ENCODE results near the gene WDR70. TPM values are rescaled to one million over a fixed set of nuclear protein-coding genes. Genes with fewer than 3 reads are reported as not detected.

Gene WDR70
- total RNA-seq, 1 experiment from 2014 or later = 35.0 TPM

- H3K4me1 Mint-ChIP-seq = peaks cover 2% of the 10 kb centered on the region; the same call in 1 of the 2 replicates
- H3K9me3 Mint-ChIP-seq = no peaks in the 10 kb centered on the region
- TF ChIP-seq ZBTB43 (CRISPR knock-in tag; IDR thresholded peaks at IDR 0.05) (no peak), PRRX2 (CRISPR knock-in tag; IDR thresholded peaks at IDR 0.05) (no peak), ETV6 (CRISPR knock-in tag; IDR thresholded peaks at IDR 0.05) (no peak), HMGA2 (CRISPR knock-in tag; IDR thresholded peaks at IDR 0.05) (no peak), ZNF512 (CRISPR knock-in tag; IDR thresholded peaks at IDR 0.05; ENCODE audit: borderline replicate concordance) (no peak), FOXJ3 (CRISPR knock-in tag; IDR thresholded peaks at IDR 0.05; ENCODE audit: borderline replicate concordance) (no peak), ZNF425 (CRISPR knock-in tag; conservative IDR thresholded peaks at IDR 0.05) (no peak), ZNF219 (CRISPR knock-in tag; IDR thresholded peaks at IDR 0.05; ENCODE audit: borderline replicate concordance) (no peak), ELF4 (CRISPR knock-in tag; IDR thresholded peaks at IDR 0.05; ENCODE audit: low read depth) (no peak), ATF2 (CRISPR knock-in tag; IDR thresholded peaks at IDR 0.05; ENCODE audit: borderline replicate concordance, low read depth) (no peak), NFATC4 (CRISPR knock-in tag; IDR thresholded peaks at IDR 0.05) (no peak), GTF2I (CRISPR knock-in tag; conservative IDR thresholded peaks at IDR 0.05) (no peak), ZNF121 (CRISPR knock-in tag; IDR thresholded peaks at IDR 0.05) (no peak), ZNF671 (CRISPR knock-in tag; IDR thresholded peaks at IDR 0.05) (no peak), SOX15 (CRISPR knock-in tag; IDR thresholded peaks at IDR 0.05) (no peak), CREB1 (CRISPR knock-in tag; IDR thresholded peaks at IDR 0.05) (no peak)
- DNase-seq (ENCODE audit: low spot score) (no peak), ATAC-seq (no peak)
- ChIA-PET CTCF (no interaction called here), POLR2A (no interaction called here)
- H3K4me3 Mint-ChIP-seq = no peak overlapping the region
- no peaks in the 10 kb centered on the region for H3K27me3 Mint-ChIP-seq (ENCODE audit: low read depth)
- no peak overlapping the region for H3K27ac Mint-ChIP-seq
- H3K36me3 Mint-ChIP-seq = no peaks in the 10 kb centered on the region
These were observed 201.0 kb downstream of the WDR70 start for GRCh38 chr5:37580106-37580505.

GRCh38 chr5:37582202-37582601 is 203.1 kb downstream of the WDR70 start:
- no peaks in the 10 kb centered on the region for H3K4me1 Mint-ChIP-seq
- no peaks in the 10 kb centered on the region for H3K27me3 Mint-ChIP-seq (ENCODE audit: low read depth)
- no peak overlapping the region for H3K27ac Mint-ChIP-seq
- no peaks in the 10 kb centered on the region for H3K9me3 Mint-ChIP-seq
- ChIA-PET CTCF (no interaction called here), POLR2A (no interaction called here)
- DNase-seq (ENCODE audit: low spot score) = no peak
- H3K36me3 Mint-ChIP-seq = no peaks in the 10 kb centered on the region
- H3K4me3 Mint-ChIP-seq = no peak overlapping the region
- ATAC-seq = no peak
- TF ChIP-seq ZNF121 (CRISPR knock-in tag; IDR thresholded peaks at IDR 0.05) = no peak
- no peak for TF ChIP-seq MYBL2 (CRISPR knock-in tag; IDR thresholded peaks at IDR 0.05)
- TF ChIP-seq IRF2 (CRISPR knock-in tag; IDR thresholded peaks at IDR 0.05; ENCODE audit: borderline replicate concordance, low read depth) = no peak
- no peak for TF ChIP-seq ETV6 (CRISPR knock-in tag; IDR thresholded peaks at IDR 0.05)
- TF ChIP-seq FOXJ3 (CRISPR knock-in tag; IDR thresholded peaks at IDR 0.05; ENCODE audit: borderline replicate concordance) = no peak
- TF ChIP-seq E2F1 (CRISPR knock-in tag; IDR thresholded peaks at IDR 0.05) = no peak
- no peak for TF ChIP-seq RELA (CRISPR knock-in tag; IDR thresholded peaks at IDR 0.05; ENCODE audit: borderline replicate concordance)
- no peak for TF ChIP-seq ZNF263 (CRISPR knock-in tag; IDR thresholded peaks at IDR 0.05; ENCODE audit: low read depth)
- TF ChIP-seq AFF4 (CRISPR knock-in tag; IDR thresholded peaks at IDR 0.05; ENCODE audit: borderline replicate concordance) = no peak
- TF ChIP-seq SMAD4 (CRISPR knock-in tag; IDR thresholded peaks at IDR 0.05) = no peak
- TF ChIP-seq MAX (CRISPR knock-in tag; IDR thresholded peaks at IDR 0.05) = no peak
- TF ChIP-seq EMX1 (CRISPR knock-in tag; IDR thresholded peaks at IDR 0.05) = no peak
- no peak for TF ChIP-seq NR3C1 (CRISPR knock-in tag; conservative IDR thresholded peaks at IDR 0.05; ENCODE audit: low read depth)

Measured in WTC11 (cell line).